HG03558 (cell line): ENCODE results near the gene SLC9A6.
"Not testable (repeated sequence)": the region's sequence is repeated elsewhere in the genome, so short reads cannot be mapped to it uniquely, and the experiment has no call there.

Experiments
- ATAC-seq: cut with Tn5 transposase; IDR thresholded peaks from one replicate; pipeline ENCODE4 v1.9.1; 2021; ENCODE audit warnings: moderate number of reproducible peaks; ENCODE audit not compliant: unreplicated experiment; ENCODE audit errors: extremely low read depth

Gene SLC9A6

GRCh38 chrX:136028383-136028984 is 43.2 kb downstream of the SLC9A6 start:
- ATAC-seq = no peak

GRCh38 chrX:136029766-136030165 is 44.5 kb downstream of the SLC9A6 start:
- ATAC-seq = no peak

DNA sequence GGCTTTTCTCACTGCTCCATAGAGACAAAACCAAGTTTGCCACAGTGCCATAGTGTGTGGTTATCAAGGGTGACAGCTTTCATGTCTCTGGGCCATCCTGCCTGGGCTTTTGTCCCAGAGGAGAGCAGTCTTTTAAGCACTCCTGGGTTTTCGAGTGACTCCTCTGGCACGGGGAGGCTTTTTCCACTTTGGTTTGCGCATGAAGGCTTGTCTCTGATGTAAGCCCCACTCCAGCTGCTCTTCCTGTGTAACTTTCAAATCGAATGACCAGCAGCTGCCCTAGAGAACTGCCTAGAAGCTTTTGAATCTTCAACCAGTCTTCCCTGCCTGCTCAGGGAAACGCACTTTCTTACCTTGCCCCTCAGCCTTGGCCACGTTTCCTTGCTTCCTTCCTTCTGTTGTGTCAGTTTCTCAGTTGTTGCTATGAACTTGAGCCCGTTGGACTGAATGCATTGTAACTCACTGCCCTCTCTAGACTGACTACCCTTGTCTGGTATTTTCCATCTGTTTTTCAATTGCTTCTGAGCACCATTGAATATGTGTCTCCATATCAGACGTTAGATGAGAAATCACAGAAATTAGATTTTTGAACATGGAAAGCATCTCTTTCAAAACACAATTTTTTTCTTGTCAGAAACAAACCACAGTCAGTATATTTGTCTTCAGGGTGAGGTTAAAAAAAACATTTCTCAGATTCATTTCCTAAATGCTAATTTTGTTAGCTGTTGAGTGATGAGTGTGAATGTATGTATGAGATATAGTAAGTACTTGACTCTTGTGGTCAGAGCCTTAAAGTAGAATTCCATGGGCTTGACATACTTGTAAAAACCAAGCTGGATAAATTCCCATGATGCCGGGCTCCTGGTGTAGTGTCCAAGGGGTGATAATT is 45.3 kb downstream of the SLC9A6 start:
- no peak for ATAC-seq

DNA sequence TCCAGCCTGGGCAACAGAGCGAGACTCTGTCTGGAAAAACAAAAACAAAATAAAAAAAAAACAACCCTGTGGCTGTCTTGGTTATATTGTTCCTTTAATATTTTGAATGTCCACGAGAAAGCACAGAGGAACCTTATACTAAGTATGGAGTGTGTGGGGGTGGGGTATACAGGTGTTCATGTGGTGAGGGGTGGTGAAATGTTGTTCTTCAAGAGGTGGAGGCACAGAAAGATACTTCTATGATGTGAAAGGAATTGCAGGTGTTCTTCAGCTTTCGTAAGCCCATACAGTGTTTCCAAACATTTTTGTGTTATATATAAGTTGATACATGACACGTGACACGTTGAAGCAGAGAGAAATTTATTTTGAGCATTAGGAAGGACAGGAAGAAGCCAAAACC is 46.4 kb downstream of the SLC9A6 start:
- no peak for ATAC-seq

GRCh38 chrX:136032370-136032769 is 47.1 kb downstream of the SLC9A6 start:
- ATAC-seq = no peak

DNA sequence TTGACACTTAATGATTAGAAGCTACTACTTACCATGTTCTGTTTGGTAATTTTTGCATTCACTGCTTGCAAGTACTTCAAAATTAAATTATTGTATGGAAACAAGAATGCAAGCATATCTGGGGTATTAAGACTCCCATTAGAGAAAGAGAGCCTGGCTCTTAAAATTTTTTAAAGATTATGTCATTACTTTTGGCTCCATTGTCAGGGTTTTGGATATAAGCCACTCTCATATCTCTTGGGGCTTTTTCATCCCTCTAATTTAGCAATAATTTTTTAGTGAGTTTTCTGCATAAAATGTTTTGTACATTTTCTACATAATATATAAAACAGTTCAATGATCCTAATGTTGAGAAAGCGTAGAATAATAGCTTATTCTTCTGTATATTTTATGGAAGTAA is 49.4 kb downstream of the SLC9A6 start:
- ATAC-seq = no peak

GRCh38 chrX:136035663-136036062 is 50.4 kb downstream of the SLC9A6 start:
- no peak for ATAC-seq

GRCh38 chrX:136039485-136039884 is 54.2 kb downstream of the SLC9A6 start:
- no peak for ATAC-seq

- no peak for ATAC-seq
These were observed 54.7 kb downstream of the SLC9A6 start for GRCh38 chrX:136039968-136040367.

DNA sequence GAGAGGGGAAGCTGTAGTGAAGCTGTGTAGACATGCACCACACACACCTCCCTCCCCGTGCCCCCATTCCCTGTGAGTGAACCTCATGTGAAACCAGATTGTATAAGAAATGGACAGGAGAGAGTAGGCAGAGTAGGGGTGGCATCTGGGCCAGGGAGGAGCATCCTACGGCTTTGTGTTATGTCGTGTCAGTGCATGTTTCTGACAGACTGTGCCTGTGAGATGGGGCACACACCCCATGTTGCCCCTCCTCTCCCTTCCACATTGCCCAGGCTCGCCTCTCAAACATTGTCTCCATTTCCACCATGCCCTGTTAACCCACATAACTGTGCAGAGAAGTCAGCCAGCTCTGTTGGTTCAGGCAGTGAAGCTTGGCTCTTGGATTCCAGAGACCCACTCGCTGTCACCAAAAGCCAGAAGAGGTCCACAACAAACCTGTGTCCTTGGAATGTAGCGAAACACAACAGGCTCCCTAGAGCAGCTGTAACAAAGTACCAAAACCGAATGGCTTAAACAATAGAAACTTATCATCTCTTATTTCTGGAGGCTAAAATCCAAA is 56.1 kb downstream of the SLC9A6 start:
- no peak for ATAC-seq

GRCh38 chrX:136045008-136045407 is 59.8 kb downstream of the SLC9A6 start:
- ATAC-seq = no peak

GRCh38 chrX:136046295-136047015 is 61.2 kb downstream of the SLC9A6 start:
- ATAC-seq = no peak

DNA sequence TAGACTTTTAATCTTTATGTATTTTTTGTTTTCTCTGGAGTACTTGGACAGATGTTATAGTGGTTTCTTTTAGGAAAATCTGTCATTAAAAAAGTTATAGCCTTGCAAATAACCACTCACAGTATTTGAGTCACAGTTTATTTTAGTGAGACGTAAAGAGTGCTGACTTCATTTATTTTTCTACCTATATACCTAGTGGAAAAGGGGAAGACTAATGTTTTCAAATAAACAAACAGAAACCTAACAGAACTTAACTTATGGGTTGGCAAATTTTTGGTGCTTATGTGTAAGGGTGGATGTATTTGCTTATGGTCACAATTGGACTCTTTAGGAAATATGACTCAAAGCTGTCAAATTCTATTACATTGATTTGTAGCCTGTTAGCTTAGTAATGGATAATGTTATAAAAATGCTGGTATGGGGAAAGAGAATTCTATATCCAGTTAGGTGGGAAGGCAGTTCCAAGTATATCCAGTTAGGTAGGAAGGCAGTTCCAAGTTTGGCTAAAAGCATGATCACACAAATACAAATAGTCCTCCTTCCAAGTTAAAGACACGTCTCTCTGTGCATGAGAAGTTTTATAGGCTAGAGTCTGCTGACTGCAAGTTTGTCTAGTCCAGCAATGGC is 61.9 kb downstream of the SLC9A6 start:
- ATAC-seq = no peak

- no peak for ATAC-seq
These were observed 62.7 kb downstream of the SLC9A6 start for GRCh38 chrX:136047969-136048368.

- ATAC-seq = no peak
These were observed 63.2 kb downstream of the SLC9A6 start for GRCh38 chrX:136048446-136048845.

DNA sequence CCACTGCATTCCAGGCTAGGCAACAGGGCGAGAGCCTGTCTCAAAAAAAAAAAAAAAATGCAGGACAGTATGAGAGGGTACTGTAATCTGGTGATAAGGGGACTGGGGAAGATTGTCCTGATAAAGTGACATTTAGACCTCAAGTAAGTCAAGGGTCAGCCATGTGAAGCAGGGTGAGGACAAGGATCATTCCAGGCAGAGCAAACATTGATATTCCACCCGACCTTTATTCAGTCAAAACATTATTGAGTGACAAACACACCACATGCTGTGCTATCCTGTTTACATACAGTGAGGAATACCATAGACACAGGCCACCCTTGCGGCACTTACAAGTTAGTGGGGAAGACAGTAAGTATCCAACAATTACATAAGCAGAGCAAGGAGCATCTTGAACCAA is 64.4 kb downstream of the SLC9A6 start:
- no peak for ATAC-seq

- ATAC-seq = not testable (repeated sequence)
These were observed 65.6 kb downstream of the SLC9A6 start for GRCh38 chrX:136050875-136051274.

GRCh38 chrX:136051611-136052010 is 66.4 kb downstream of the SLC9A6 start:
- no peak for ATAC-seq

- no peak for ATAC-seq
These were observed 70.5 kb downstream of the SLC9A6 start for GRCh38 chrX:136055651-136056221.

DNA sequence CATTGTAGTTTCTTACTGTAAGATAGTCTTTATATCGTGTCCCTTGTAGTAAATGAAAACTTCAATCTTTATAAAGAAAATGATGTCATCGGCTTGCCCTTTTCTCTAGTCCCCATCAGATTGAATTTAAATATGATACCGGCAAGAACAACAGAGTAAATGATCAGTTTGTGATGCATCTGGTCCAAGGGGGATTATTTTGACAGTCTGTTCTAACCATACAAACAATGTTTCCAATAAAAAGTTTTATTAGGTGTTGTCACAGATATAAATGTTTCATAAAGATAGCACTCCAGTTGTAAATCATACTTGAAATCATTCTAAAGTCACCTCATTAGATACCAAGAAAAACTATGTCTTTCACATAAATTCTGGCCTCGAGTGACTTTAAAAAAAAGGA is 72.3 kb downstream of the SLC9A6 start:
- no peak for ATAC-seq
